ENCODE results near the gene TSTD2.
A peak's percentile ranks its signal among the peaks of the same experiment; 100 is the strongest.
"Not testable (repeated sequence)": the region's sequence is repeated elsewhere in the genome, so short reads cannot be mapped to it uniquely, and the experiment has no call there.

TSTD2 gene

DNA sequence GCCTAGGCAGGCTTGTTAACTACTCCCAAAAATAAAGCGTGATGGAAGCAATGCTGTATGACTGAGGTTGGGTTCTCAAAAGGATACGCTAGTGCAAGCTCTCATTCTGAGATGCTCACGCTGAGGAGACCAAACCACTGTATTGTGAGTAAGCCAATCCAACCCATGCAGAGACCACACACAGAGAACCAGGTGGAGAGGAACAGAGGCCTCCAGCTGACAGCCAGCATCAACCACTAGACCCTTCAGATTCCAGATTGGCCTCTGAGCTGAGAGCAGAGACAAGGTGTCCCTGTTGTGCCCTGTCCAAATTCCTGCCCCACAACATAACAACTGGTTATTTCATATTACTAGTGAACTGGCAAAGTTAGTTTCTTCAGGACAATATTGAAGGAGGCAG, 4.5 kb downstream of the TSTD2 start:
- Histone ChIP-seq H3K79me2 (ENCODE audit: insufficient read depth, low read depth) (peaks cover 35% of the 10 kb centered on the region; the same call in 1 of the 2 replicates), H3K36me3 (ENCODE audit: insufficient read depth) (no peaks in the 10 kb centered on the region), H3K4me3 (IDR thresholded peaks at IDR 0.05; ENCODE audit: insufficient read depth, low read depth, low read length) (no peak overlapping the region), H4K20me1 (ENCODE audit: insufficient read depth) (no peaks in the 10 kb centered on the region), H3K9ac (no peak overlapping the region), H2AFZ (ENCODE audit: low read depth) (no peak overlapping the region), H3K4me1 (ENCODE audit: low read depth, poor library complexity, severe bottlenecking) (peaks cover 34% of the 10 kb centered on the region), H3K27ac (no peak overlapping the region; the same call in 1 of the 2 replicates), H3K27me3 (ENCODE audit: insufficient read depth, low read depth) (no peaks in the 10 kb centered on the region), H3K4me2 (peak overlapping the region; percentile 19; the same call in 1 of the 2 replicates)
- TF ChIP-seq, protein P1, sequence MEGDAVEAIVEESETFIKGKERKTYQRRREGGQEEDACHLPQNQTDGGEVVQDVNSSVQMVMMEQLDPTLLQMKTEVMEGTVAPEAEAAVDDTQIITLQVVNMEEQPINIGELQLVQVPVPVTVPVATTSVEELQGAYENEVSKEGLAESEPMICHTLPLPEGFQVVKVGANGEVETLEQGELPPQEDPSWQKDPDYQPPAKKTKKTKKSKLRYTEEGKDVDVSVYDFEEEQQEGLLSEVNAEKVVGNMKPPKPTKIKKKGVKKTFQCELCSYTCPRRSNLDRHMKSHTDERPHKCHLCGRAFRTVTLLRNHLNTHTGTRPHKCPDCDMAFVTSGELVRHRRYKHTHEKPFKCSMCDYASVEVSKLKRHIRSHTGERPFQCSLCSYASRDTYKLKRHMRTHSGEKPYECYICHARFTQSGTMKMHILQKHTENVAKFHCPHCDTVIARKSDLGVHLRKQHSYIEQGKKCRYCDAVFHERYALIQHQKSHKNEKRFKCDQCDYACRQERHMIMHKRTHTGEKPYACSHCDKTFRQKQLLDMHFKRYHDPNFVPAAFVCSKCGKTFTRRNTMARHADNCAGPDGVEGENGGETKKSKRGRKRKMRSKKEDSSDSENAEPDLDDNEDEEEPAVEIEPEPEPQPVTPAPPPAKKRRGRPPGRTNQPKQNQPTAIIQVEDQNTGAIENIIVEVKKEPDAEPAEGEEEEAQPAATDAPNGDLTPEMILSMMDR (conservative IDR thresholded peaks at IDR 0.05; ENCODE audit: low read depth, low read length): no peak

DNA sequence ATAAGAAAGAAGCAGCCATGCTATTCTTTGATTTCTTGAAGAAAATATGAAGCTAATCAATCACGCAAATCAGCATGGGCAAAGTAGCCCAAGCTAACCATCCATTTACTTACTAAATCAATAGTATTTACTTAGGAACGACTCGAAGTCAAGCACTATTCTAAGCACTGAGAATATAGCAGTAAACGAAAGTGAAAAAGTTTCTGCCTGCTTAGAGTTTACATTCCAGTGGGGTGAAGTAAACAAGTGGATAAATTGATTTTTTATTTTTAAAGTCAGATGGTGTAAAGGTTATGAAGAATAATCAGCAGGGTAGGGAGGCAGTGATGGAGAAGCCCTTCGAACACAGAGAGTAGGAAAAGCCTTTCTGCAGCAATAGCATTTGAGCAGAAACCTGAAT, 5.5 kb downstream of the TSTD2 start:
- Histone ChIP-seq H3K27ac (no peak overlapping the region), H2AFZ (ENCODE audit: low read depth) (no peak overlapping the region), H4K20me1 (ENCODE audit: insufficient read depth) (no peaks in the 10 kb centered on the region), H3K4me2 (0 out of 2 replicates have a peak overlapping the region, but pooled peaks have one; percentile 26), H3K79me2 (ENCODE audit: insufficient read depth, low read depth) (peaks cover 34% of the 10 kb centered on the region; the same call in 1 of the 2 replicates), H3K36me3 (ENCODE audit: insufficient read depth) (no peaks in the 10 kb centered on the region), H3K27me3 (ENCODE audit: insufficient read depth, low read depth) (no peaks in the 10 kb centered on the region), H3K9ac (no peak overlapping the region), H3K4me1 (ENCODE audit: low read depth, poor library complexity, severe bottlenecking) (peaks cover 34% of the 10 kb centered on the region), H3K4me3 (IDR thresholded peaks at IDR 0.05; ENCODE audit: insufficient read depth, low read depth, low read length) (no peak overlapping the region)
- TF ChIP-seq, protein P1 (conservative IDR thresholded peaks at IDR 0.05; ENCODE audit: low read depth, low read length): no peak

DNA sequence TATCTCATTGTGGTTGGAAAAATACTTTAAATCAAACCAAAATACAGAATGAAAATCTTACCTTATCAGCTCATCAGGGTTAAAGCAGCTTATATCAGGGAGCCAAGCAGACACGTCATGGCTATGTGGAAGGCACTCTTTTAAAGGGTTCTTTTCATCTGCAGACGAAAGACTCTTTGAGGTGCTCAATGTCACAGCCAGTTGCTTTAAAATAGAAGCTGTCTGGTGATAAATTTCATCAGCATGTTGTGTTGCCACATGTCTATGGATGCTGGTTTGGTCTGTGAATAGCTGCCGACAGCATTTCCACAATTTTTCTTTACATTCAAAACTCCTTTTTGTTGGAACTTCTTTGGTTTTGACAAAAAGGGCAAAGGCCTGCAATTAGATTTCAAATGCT, 7.5 kb downstream of the TSTD2 start:
- H3K4me1 ChIP-seq (ENCODE audit: low read depth, poor library complexity, severe bottlenecking): peaks cover 24% of the 10 kb centered on the region
- H3K9ac ChIP-seq: no peak overlapping the region
- TF ChIP-seq, protein P1 (conservative IDR thresholded peaks at IDR 0.05; ENCODE audit: low read depth, low read length): no peak
- no peak overlapping the region for H3K4me3 ChIP-seq (IDR thresholded peaks at IDR 0.05; ENCODE audit: insufficient read depth, low read depth, low read length)
- no peaks in the 10 kb centered on the region for H4K20me1 ChIP-seq (ENCODE audit: insufficient read depth)
- no peak overlapping the region for H3K4me2 ChIP-seq
- no peak overlapping the region for H3K27ac ChIP-seq
- no peaks in the 10 kb centered on the region for H3K36me3 ChIP-seq (ENCODE audit: insufficient read depth)
- 0 out of 2 replicates have a peak, but pooled peaks cover 15% of the 10 kb centered on the region for H3K79me2 ChIP-seq (ENCODE audit: insufficient read depth, low read depth)
- H2AFZ ChIP-seq (ENCODE audit: low read depth): no peak overlapping the region
- H3K27me3 ChIP-seq (ENCODE audit: insufficient read depth, low read depth): no peaks in the 10 kb centered on the region

DNA sequence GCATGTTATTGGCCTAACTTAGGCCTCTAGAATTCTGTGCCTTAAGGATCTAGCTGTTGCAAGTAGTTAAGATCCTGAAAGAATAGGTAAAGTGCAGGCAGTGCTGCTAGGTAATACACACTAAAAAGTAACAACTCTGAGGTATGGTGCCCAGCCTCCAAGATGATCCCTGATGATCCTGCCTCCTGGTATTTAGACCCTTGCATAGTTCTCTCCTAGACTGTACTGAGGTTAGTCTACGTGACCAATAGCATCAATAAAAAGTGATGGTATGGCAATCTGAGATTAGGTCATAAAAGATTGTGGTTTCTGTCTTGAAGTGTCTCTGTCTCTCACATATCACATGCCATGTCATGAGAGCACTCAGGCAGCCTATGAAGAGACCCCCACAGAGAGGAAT, 9.2 kb downstream of the TSTD2 start:
- Histone ChIP-seq H3K36me3 (ENCODE audit: insufficient read depth) (no peaks in the 10 kb centered on the region), H3K9ac (no peak overlapping the region), H3K4me1 (ENCODE audit: low read depth, poor library complexity, severe bottlenecking) (peaks cover 17% of the 10 kb centered on the region), H3K27me3 (ENCODE audit: insufficient read depth, low read depth) (no peaks in the 10 kb centered on the region), H3K27ac (no peak overlapping the region), H4K20me1 (ENCODE audit: insufficient read depth) (no peaks in the 10 kb centered on the region), H3K4me2 (no peak overlapping the region), H3K79me2 (ENCODE audit: insufficient read depth, low read depth) (0 out of 2 replicates have a peak, but pooled peaks cover 8% of the 10 kb centered on the region), H2AFZ (ENCODE audit: low read depth) (no peak overlapping the region), H3K4me3 (IDR thresholded peaks at IDR 0.05; ENCODE audit: insufficient read depth, low read depth, low read length) (no peak overlapping the region)
- TF ChIP-seq, protein P1 (conservative IDR thresholded peaks at IDR 0.05; ENCODE audit: low read depth, low read length): no peak

DNA sequence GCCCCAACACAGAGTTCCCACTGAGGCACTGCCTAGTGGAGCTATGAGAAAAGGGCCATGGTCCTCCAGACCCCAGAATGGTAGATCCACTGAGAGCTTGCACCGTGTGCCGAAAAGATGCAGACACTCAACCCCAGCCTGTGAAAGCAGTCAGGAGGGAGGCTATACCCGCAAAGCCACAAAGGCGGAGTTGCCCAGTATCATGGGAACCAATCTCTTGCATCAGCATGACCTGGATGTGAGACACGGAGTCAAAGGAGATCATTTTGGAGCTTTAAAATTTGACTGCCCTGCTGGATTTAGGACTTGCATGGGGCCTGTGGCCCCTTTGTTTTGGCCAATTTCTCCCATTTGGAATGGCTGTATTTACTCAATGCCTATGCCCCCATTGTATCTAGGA, 10.7 kb downstream of the TSTD2 start:
- not testable (repeated sequence) for H3K4me2 ChIP-seq; H3K36me3 ChIP-seq (ENCODE audit: insufficient read depth); H3K27ac ChIP-seq; H3K79me2 ChIP-seq (ENCODE audit: insufficient read depth, low read depth); H3K4me1 ChIP-seq (ENCODE audit: low read depth, poor library complexity, severe bottlenecking); H2AFZ ChIP-seq (ENCODE audit: low read depth); H3K9ac ChIP-seq; H4K20me1 ChIP-seq (ENCODE audit: insufficient read depth); H3K4me3 ChIP-seq (IDR thresholded peaks at IDR 0.05; ENCODE audit: insufficient read depth, low read depth, low read length); H3K27me3 ChIP-seq (ENCODE audit: insufficient read depth, low read depth)

DNA sequence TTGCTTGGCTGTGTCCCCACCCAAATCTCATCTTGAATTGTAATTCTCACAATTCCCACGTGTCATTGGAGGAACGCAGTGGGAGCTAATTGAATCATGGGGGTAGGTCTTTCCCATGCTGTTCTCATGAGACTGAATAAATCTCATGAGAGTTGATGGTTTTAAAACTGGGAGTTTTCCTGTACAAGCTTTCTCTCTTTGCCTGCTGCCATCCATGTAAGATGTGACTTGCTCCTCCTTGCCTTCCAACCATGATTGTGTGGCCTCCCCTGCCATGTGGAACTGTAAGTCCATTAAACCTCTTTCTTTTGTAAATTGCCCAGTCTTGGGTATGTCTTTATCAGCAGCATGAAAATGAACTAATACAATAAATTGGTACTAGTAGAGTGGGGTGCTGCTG, 13.1 kb downstream of the TSTD2 start:
- not testable (repeated sequence) for H3K79me2 ChIP-seq (ENCODE audit: insufficient read depth, low read depth); H3K27ac ChIP-seq; H2AFZ ChIP-seq (ENCODE audit: low read depth); H3K4me2 ChIP-seq; H3K9ac ChIP-seq; H3K36me3 ChIP-seq (ENCODE audit: insufficient read depth); H3K4me3 ChIP-seq (IDR thresholded peaks at IDR 0.05; ENCODE audit: insufficient read depth, low read depth, low read length); H4K20me1 ChIP-seq (ENCODE audit: insufficient read depth); H3K4me1 ChIP-seq (ENCODE audit: low read depth, poor library complexity, severe bottlenecking); H3K27me3 ChIP-seq (ENCODE audit: insufficient read depth, low read depth)
